ENCODE measurements around the gene MCAM. TPM values are rescaled to one million over a fixed set of nuclear protein-coding genes. Genes with fewer than 3 reads are reported as not detected.

MCAM gene
- total RNA-seq, 1 donor from 2014 or later = 563 TPM

- no peaks in the 10 kb centered on the region for H3K36me3 ChIP-seq (ENCODE audit: control insufficient read depth, insufficient read depth, low read length)
- no peak overlapping the region for H3K4me3 ChIP-seq (ENCODE audit: low read depth, low read length)
- no peak for TF ChIP-seq CTCF (IDR thresholded peaks at IDR 0.05; ENCODE audit: insufficient read depth, low read length, poor library complexity, severe bottlenecking)
- no peak for DNase-seq (ENCODE audit: low read depth)
- peaks cover 42% of the 10 kb centered on the region for H3K27me3 ChIP-seq (ENCODE audit: control insufficient read depth, insufficient read depth, low read length)
Observed at GRCh38 chr11:119342362-119343130, 25.6 kb upstream of the MCAM start.

GRCh38 chr11:119342023-119342300, 25.0 kb upstream of the MCAM start:
- Histone ChIP-seq H3K27me3 (ENCODE audit: control insufficient read depth, insufficient read depth, low read length) (peaks cover 38% of the 10 kb centered on the region), H3K36me3 (ENCODE audit: control insufficient read depth, insufficient read depth, low read length) (no peaks in the 10 kb centered on the region), H3K4me3 (ENCODE audit: low read depth, low read length) (no peak overlapping the region)
- TF ChIP-seq CTCF (IDR thresholded peaks at IDR 0.05; ENCODE audit: insufficient read depth, low read length, poor library complexity, severe bottlenecking) = no peak
- DNase-seq (ENCODE audit: low read depth) = no peak

GRCh38 chr11:119341222-119342022, 24.5 kb upstream of the MCAM start:
- Histone ChIP-seq H3K4me3 (ENCODE audit: low read depth, low read length) (no peak overlapping the region), H3K36me3 (ENCODE audit: control insufficient read depth, insufficient read depth, low read length) (no peaks in the 10 kb centered on the region), H3K27me3 (ENCODE audit: control insufficient read depth, insufficient read depth, low read length) (peaks cover 37% of the 10 kb centered on the region)
- no peak for TF ChIP-seq CTCF (IDR thresholded peaks at IDR 0.05; ENCODE audit: insufficient read depth, low read length, poor library complexity, severe bottlenecking)
- no peak for DNase-seq (ENCODE audit: low read depth)

- DNase-seq (ENCODE audit: low read depth) = no peak
- H3K27me3 ChIP-seq (ENCODE audit: control insufficient read depth, insufficient read depth, low read length) = peaks cover 33% of the 10 kb centered on the region
- no peak for TF ChIP-seq CTCF (IDR thresholded peaks at IDR 0.05; ENCODE audit: insufficient read depth, low read length, poor library complexity, severe bottlenecking)
- H3K4me3 ChIP-seq (ENCODE audit: low read depth, low read length) = peak within 1 kb of the TSS; percentile 37
- H3K36me3 ChIP-seq (ENCODE audit: control insufficient read depth, insufficient read depth, low read length) = no peaks in the 10 kb centered on the region
Observed at GRCh38 chr11:119340335-119341221, 23.6 kb upstream of the MCAM start, which contains the start of gene C1QTNF5. Gene C1QTNF5 (minus strand): TSS chr11:119340883. CDS start chr11:119340397, 486 bp downstream.

- Histone ChIP-seq H3K27me3 (ENCODE audit: control insufficient read depth, insufficient read depth, low read length) (peaks cover 33% of the 10 kb centered on the region), H3K4me3 (ENCODE audit: low read depth, low read length) (peak overlapping the region; percentile 37), H3K36me3 (ENCODE audit: control insufficient read depth, insufficient read depth, low read length) (no peaks in the 10 kb centered on the region)
- no peak for DNase-seq (ENCODE audit: low read depth)
- TF ChIP-seq CTCF (IDR thresholded peaks at IDR 0.05; ENCODE audit: insufficient read depth, low read length, poor library complexity, severe bottlenecking) = peak; percentile 73
Observed at GRCh38 chr11:119339589-119340334, 22.8 kb upstream of the MCAM start.
